ENCODE results near the gene ANKRD23. TPM values are rescaled to one million over a fixed set of nuclear protein-coding genes. Genes with fewer than 3 reads are reported as not detected.

Gene ANKRD23
- total and polyA plus RNA-seq, 2 of the 4 experiments (the other 2 are of a cell fraction) = 0.54 to 1.5 TPM

- Histone ChIP-seq H3K9me1 (ENCODE audit: insufficient read depth, low read length) (no peaks in the 10 kb centered on the region), H3K4me1 (ENCODE audit: control insufficient read depth, insufficient read depth, low read length) (no peaks in the 10 kb centered on the region), H2AFZ (replicated peaks; ENCODE audit: low read length, poor library complexity) (no peak overlapping the region), H2BK5ac (ENCODE audit: low read depth, low read length, poor library complexity, severe bottlenecking) (no peak overlapping the region), H4K5ac (ENCODE audit: low read depth, low read length) (no peak overlapping the region), H3K9ac (ENCODE audit: low read depth, low read length) (no peak overlapping the region), H3K79me1 (ENCODE audit: low read depth in 1 of 2, low read length in 2 of 2) (no peaks in the 10 kb centered on the region), H3K56ac (ENCODE audit: extremely low read depth, insufficient read depth, low read length) (no peak overlapping the region), H3K14ac (replicated peaks; ENCODE audit: low read depth, low read length) (no peak overlapping the region), H3K4me2 (ENCODE audit: low read depth, low read length) (no peak overlapping the region), H3K27me3 (ENCODE audit: control insufficient read depth, insufficient read depth, low read length) (no peaks in the 10 kb centered on the region), H4K8ac (ENCODE audit: low read depth in 2 of 2, low read length in 2 of 2) (no peak overlapping the region), H3K4ac (ENCODE audit: low read depth, low read length) (no peak overlapping the region), H2BK15ac (ENCODE audit: low read depth, low read length) (no peak overlapping the region), H3K4me3 (ENCODE audit: insufficient read depth, low read depth, low read length) (no peak overlapping the region), H3K9me3 (ENCODE audit: control insufficient read depth, insufficient read depth, low read length) (no peaks in the 10 kb centered on the region), H3K27ac (ENCODE audit: insufficient read depth, low read length) (no peak overlapping the region), H3K18ac (ENCODE audit: low read depth, low read length) (no peak overlapping the region), H2BK20ac (ENCODE audit: low read depth, low read length) (no peak overlapping the region), H2AK9ac (replicated peaks; ENCODE audit: low read depth, low read length, poor library complexity) (no peak overlapping the region), H4K20me1 (ENCODE audit: insufficient read depth, low read length) (no peaks in the 10 kb centered on the region), H2AK5ac (ENCODE audit: low read depth, low read length) (no peak overlapping the region), H2BK120ac (ENCODE audit: low read depth, low read length) (no peak overlapping the region), H4K91ac (ENCODE audit: insufficient read depth, low read depth, low read length) (no peak overlapping the region), H3K36me3 (ENCODE audit: control insufficient read depth, insufficient read depth, low read length) (peaks cover 2% of the 10 kb centered on the region), H3K23ac (ENCODE audit: low read depth, low read length) (no peak overlapping the region)
- no peak for ATAC-seq (ENCODE audit: low read depth)
- intact Hi-C loops (cut with micrococcal nuclease) (loop anchor here (5.0 kb wide), 1 partner anchor 40 kb away; the partner anchor contains the start of gene CNNM4), dilution Hi-C loops (cut with HindIII; ENCODE audit: low sequenced_read_pairs, unreplicated experiment) (no loop called here), in situ Hi-C loops (cut with MboI; ENCODE audit: low sequenced_read_pairs) (no loop called here)
- no peak for DNase-seq
- POLR2A ChIA-PET (ENCODE audit: unreplicated experiment) = no interaction called here
- BruUV-seq (replicated peaks) = no TSS peak
- TF ChIP-seq POLR2A (IDR thresholded peaks at IDR 0.05; ENCODE audit: low read depth, low read length) (no peak), CTCF (conservative IDR thresholded peaks at IDR 0.05; ENCODE audit: low read depth, low read length) (no peak), MAZ (IDR thresholded peaks at IDR 0.05; ENCODE audit: borderline replicate concordance, low read depth, low read length) (no peak), CHD1 (IDR thresholded peaks at IDR 0.05; ENCODE audit: low read depth, low read length) (no peak), NFE2L2 (IDR thresholded peaks at IDR 0.05; ENCODE audit: low read depth, low read length) (no peak), RCOR1 (IDR thresholded peaks at IDR 0.05; ENCODE audit: insufficient replicate concordance, low read length) (no peak), MAFK (IDR thresholded peaks at IDR 0.05; ENCODE audit: low read depth, low read length) (no peak), USF2 (IDR thresholded peaks at IDR 0.05; ENCODE audit: low read depth, low read length) (no peak), BHLHE40 (IDR thresholded peaks at IDR 0.05; ENCODE audit: low read depth, low read length) (no peak), SMC3 (IDR thresholded peaks at IDR 0.05; ENCODE audit: low read depth, low read length) (no peak), RAD21 (IDR thresholded peaks at IDR 0.05; ENCODE audit: low read length) (no peak), CEBPB (IDR thresholded peaks at IDR 0.05; ENCODE audit: low read depth, low read length) (no peak), ELK1 (IDR thresholded peaks at IDR 0.05; ENCODE audit: borderline replicate concordance, low read depth, low read length) (no peak)
- WGBS, 2 experiments (ENCODE audit: extremely low coverage in 2 of 2, insufficient read length in 1 of 2) = 100% methylated on average over 1 of the region's 7 CpGs; no CpG with 5 or more reads in 1 of the 2 experiments
- CTCF ChIA-PET = no interaction called here
Measured at GRCh38 chr2:96802721-96803120, 41.1 kb downstream of the ANKRD23 start.

Data from IMR-90 (cell line).